H9 (cell line): ENCODE results near the gene CEP55. TPM values are rescaled to one million over a fixed set of nuclear protein-coding genes. Genes with fewer than 3 reads are reported as not detected.

Experiments used
- DNase-seq: peaks from one replicate; pipeline ENCODE4 v3.0.0-alpha.2; 2017
- H2AFZ ChIP-seq: one replicate; pipeline ENCODE4 v1.6.1; 2013; ENCODE audit warnings: mild to moderate bottlenecking, low read length, control low read depth, moderate library complexity
- H2AK5ac ChIP-seq: 2 replicates; pipeline ENCODE4 v1.6.1; 2013; ENCODE audit warnings: low read length, control low read depth, mixed read lengths; ENCODE audit not compliant: insufficient read length
- H2BK120ac ChIP-seq: one replicate; pipeline ENCODE4 v1.6.1; 2013; ENCODE audit warnings: low read depth, mild to moderate bottlenecking, low read length, control low read depth, inconsistent platforms; ENCODE audit not compliant: poor library complexity, severe bottlenecking
- H2BK12ac ChIP-seq: 2 replicates; pipeline ENCODE4 v1.6.1; 2013; ENCODE audit warnings: low read length, control low read depth, mixed read lengths, low read depth; ENCODE audit not compliant: insufficient read length
- H2BK15ac ChIP-seq: 2 replicates; pipeline ENCODE4 v1.6.1; 2013; ENCODE audit warnings: low read depth, low read length, control low read depth
- H2BK20ac ChIP-seq: one replicate; pipeline ENCODE4 v1.6.1; 2013; ENCODE audit warnings: low read depth, mild to moderate bottlenecking, low read length, control low read depth, inconsistent platforms; ENCODE audit not compliant: poor library complexity, severe bottlenecking
- H2BK5ac ChIP-seq: 2 replicates; pipeline ENCODE4 v1.6.1; 2013; ENCODE audit warnings: low read length, control low read depth, mixed read lengths; ENCODE audit not compliant: insufficient read length
- H3K14ac ChIP-seq: 2 replicates; pipeline ENCODE4 v1.6.1; 2013; ENCODE audit warnings: low read length, control low read depth; ENCODE audit not compliant: insufficient read depth
- H3K18ac ChIP-seq: 2 replicates; pipeline ENCODE4 v1.6.1; 2013; ENCODE audit warnings: low read depth, mild to moderate bottlenecking, mixed read lengths, low read length, control low read depth; ENCODE audit not compliant: insufficient read length
- H3K23ac ChIP-seq: 2 replicates; pipeline ENCODE4 v1.6.1; 2013; ENCODE audit warnings: low read length, control low read depth, mixed read lengths, low read depth; ENCODE audit not compliant: insufficient read length
- H3K23me2 ChIP-seq: 2 replicates; pipeline ENCODE4 v1.6.1; 2013; ENCODE audit warnings: low read depth, mild to moderate bottlenecking, mixed read lengths, low read length, control low read depth; ENCODE audit not compliant: insufficient read length, poor library complexity, severe bottlenecking
- H3K27ac ChIP-seq: 2 replicates; pipeline ENCODE4 v1.5.1; 2013; ENCODE audit warnings: low read length, control low read depth, mixed read lengths, low read depth; ENCODE audit not compliant: insufficient read length
- H3K27me3 ChIP-seq: 2 replicates; pipeline ENCODE4 v1.6.1; 2013; ENCODE audit warnings: low read length, control low read depth, inconsistent platforms; ENCODE audit not compliant: insufficient read depth
- H3K4ac ChIP-seq: 2 replicates; pipeline ENCODE4 v1.6.1; 2013; ENCODE audit warnings: low read depth, mild to moderate bottlenecking, control low read depth, inconsistent platforms, low read length, moderate library complexity
- H3K4me1 ChIP-seq: 2 replicates; pipeline ENCODE4 v1.6.1; 2013; ENCODE audit warnings: low read length, control low read depth, inconsistent platforms; ENCODE audit not compliant: insufficient read depth
- H3K4me2 ChIP-seq: 2 replicates; pipeline ENCODE4 v1.6.1; 2013; ENCODE audit warnings: low read length, control low read depth, mixed read lengths; ENCODE audit not compliant: insufficient read length, insufficient read depth
- H3K56ac ChIP-seq: 2 replicates; pipeline ENCODE4 v1.6.1; 2013; ENCODE audit warnings: low read depth, mild to moderate bottlenecking, mixed read lengths, low read length, control low read depth; ENCODE audit not compliant: insufficient read length
- H3K79me1 ChIP-seq: 2 replicates; pipeline ENCODE4 v1.6.1; 2013; ENCODE audit warnings: low read depth, mild to moderate bottlenecking, moderate library complexity, low read length, control low read depth, inconsistent platforms; ENCODE audit not compliant: insufficient read depth, poor library complexity, severe bottlenecking
- H3K79me2 ChIP-seq: 2 replicates; pipeline ENCODE4 v1.6.1; 2013; ENCODE audit warnings: low read length, control low read depth, inconsistent platforms; ENCODE audit not compliant: insufficient read depth
- H3K9ac ChIP-seq: 2 replicates; pipeline ENCODE4 v1.6.1; 2013; ENCODE audit warnings: low read length, control low read depth, mixed read lengths; ENCODE audit not compliant: insufficient read length; ENCODE audit errors: extremely low read depth
- H3K9me3 ChIP-seq: one replicate; pipeline ENCODE4 v1.6.1; 2013; ENCODE audit warnings: low read depth, low read length, inconsistent platforms; ENCODE audit not compliant: control insufficient read depth
- H3T11ph ChIP-seq: one replicate; pipeline ENCODE4 v1.6.1; 2013; ENCODE audit warnings: mild to moderate bottlenecking, low read length, control low read depth, inconsistent platforms
- H4K20me1 ChIP-seq: one replicate; pipeline ENCODE4 v1.6.1; 2013; ENCODE audit not compliant: control insufficient read depth, insufficient read length, insufficient read depth
- H4K5ac ChIP-seq: 2 replicates; pipeline ENCODE4 v1.6.1; 2013; ENCODE audit warnings: low read depth, mild to moderate bottlenecking, mixed read lengths, low read length, control low read depth; ENCODE audit not compliant: insufficient read length
- H4K8ac ChIP-seq: replicated peaks from 2 replicates; pipeline ENCODE4 v1.6.1; 2013; ENCODE audit warnings: low read length, control low read depth, mixed read lengths, low read depth; ENCODE audit not compliant: insufficient read length
- H4K91ac ChIP-seq: 2 replicates; pipeline ENCODE4 v1.6.1; 2013; ENCODE audit warnings: low read depth, mild to moderate bottlenecking, moderate library complexity, mixed read lengths, low read length, control low read depth; ENCODE audit not compliant: insufficient read length
- H3K27ac Mint-ChIP-seq, 3 experiments: 2 replicates in 2 of 3; 3 replicates in 1 of 3; pipeline ENCODE4 v1.8.0; 2020 to 2021; ENCODE audit warnings: mixed read lengths in 3 of 3, mild to moderate bottlenecking in 1 of 3, moderate library complexity in 1 of 3
- H3K27me3 Mint-ChIP-seq: 2 replicates; pipeline ENCODE4 v1.8.0; 2021; ENCODE audit warnings: low read depth, mild to moderate bottlenecking, moderate library complexity, mixed read lengths
- H3K36me3 Mint-ChIP-seq, 3 experiments: 2 replicates in 2 of 3; 3 replicates in 1 of 3; pipeline ENCODE4 v1.8.0; 2020 to 2021; ENCODE audit warnings: low read depth in 3 of 3, mixed read lengths in 3 of 3; ENCODE audit not compliant: insufficient read depth in 1 of 3
- H3K4me1 Mint-ChIP-seq, 2 experiments: 2 replicates each; pipeline ENCODE4 v1.8.0; 2020; ENCODE audit warnings: mixed read lengths in 2 of 2
- H3K4me3 Mint-ChIP-seq, 2 experiments: 2 replicates in 1 of 2; 3 replicates in 1 of 2; pipeline ENCODE4 v1.8.0; 2020 to 2021; ENCODE audit warnings: mild to moderate bottlenecking in 2 of 2, mixed read lengths in 2 of 2, moderate library complexity in 1 of 2
- H3K9me3 Mint-ChIP-seq, 2 experiments: 2 replicates in 1 of 2; 3 replicates in 1 of 2; pipeline ENCODE4 v1.8.0; 2020; ENCODE audit warnings: mild to moderate bottlenecking in 2 of 2, mixed read lengths in 2 of 2, moderate library complexity in 1 of 2
- WGBS: extraction: QIAGEN DNeasy Blood & Tissue Kit; methylation state at CpG from one replicate; pipeline ENCODE4 v1.1.7; 2013; ENCODE audit warnings: missing lambda C conversion rate, low lambda C conversion rate, mixed read lengths; ENCODE audit not compliant: insufficient read length; ENCODE audit errors: extremely low coverage; 5-methylcytosine and 5-hydroxymethylcytosine counted together
- total RNA-seq: library from RNA; stranded (reverse); gene quantifications from 2 replicates; pipeline ENCODE4 v1.2.1, GENCODE V29; 2021
- TF ChIP-seq, protein P1 (sequence below): fragments of 200-600 bp; sonication (generic); conservative IDR thresholded peaks from 3 replicates; pipeline ENCODE4 v1.8.0; 2021; ENCODE audit warnings: antibody characterized with exemption, mild to moderate bottlenecking

CEP55 gene
- total RNA-seq, 1 experiment from 2014 or later = 17.8 TPM

DNA sequence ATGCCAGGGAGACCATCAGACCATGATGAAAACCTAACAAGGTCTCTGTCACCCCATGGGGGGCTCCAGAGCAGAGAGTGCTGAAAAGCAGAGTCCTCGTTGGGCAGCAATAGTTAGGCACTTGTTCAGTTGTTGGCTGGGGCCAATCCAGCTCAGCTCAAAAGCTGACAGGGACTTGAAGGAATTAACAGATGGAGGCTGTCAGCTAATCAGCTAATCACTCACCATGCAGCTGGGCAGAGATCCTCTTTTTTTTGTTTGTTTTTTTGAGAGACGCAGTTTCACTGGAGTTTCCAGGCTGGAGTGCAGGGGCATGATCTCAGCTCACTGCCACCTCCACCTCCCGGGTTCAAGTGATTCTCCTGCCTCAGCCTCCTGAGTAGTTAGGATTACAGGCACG is 18.1 kb downstream of the CEP55 start:
- no peaks in the 10 kb centered on the region for H3K27me3 ChIP-seq
- no peaks in the 10 kb centered on the region for H3K79me1 ChIP-seq
- no peak overlapping the region for H3K14ac ChIP-seq
- no peak overlapping the region for H3K56ac ChIP-seq
- peaks cover 6 to 7% of the 10 kb centered on the region in 2 experiments for H3K4me1 Mint-ChIP-seq
- no peak overlapping the region for H2BK20ac ChIP-seq
- H3K36me3 Mint-ChIP-seq = peaks cover 29 to 65% (median 57%) of the 10 kb centered on the region in 3 experiments
- DNase-seq = no peak
- H3K4me2 ChIP-seq = no peak overlapping the region
- H2BK15ac ChIP-seq = no peak overlapping the region
- H3K23me2 ChIP-seq = no peaks in the 10 kb centered on the region
- no peaks in the 10 kb centered on the region for H3K79me2 ChIP-seq
- no peak overlapping the region for H3K4me3 Mint-ChIP-seq
- no peaks in the 10 kb centered on the region for H4K20me1 ChIP-seq
- no peak overlapping the region for H2AK5ac ChIP-seq
- H2BK5ac ChIP-seq = no peak overlapping the region
- H3T11ph ChIP-seq = no peak overlapping the region
- H3K9me3 ChIP-seq = peaks cover 8% of the 10 kb centered on the region
- H2AFZ ChIP-seq = no peak overlapping the region
- WGBS = no CpG with 5 or more reads among the region's 4 CpGs
- H3K18ac ChIP-seq = no peak overlapping the region
- H2BK12ac ChIP-seq = no peak overlapping the region
- no peak overlapping the region for H3K4ac ChIP-seq
- H3K27ac Mint-ChIP-seq = no peak overlapping the region; a peak in 1 of 7 replicates
- no peak overlapping the region for H4K91ac ChIP-seq
- H3K27ac ChIP-seq = no peak overlapping the region
- H3K9ac ChIP-seq = no peak overlapping the region
- H3K27me3 Mint-ChIP-seq = no peaks in the 10 kb centered on the region
- H4K5ac ChIP-seq = no peak overlapping the region
- no peak overlapping the region for H2BK120ac ChIP-seq
- no peak overlapping the region for H3K23ac ChIP-seq
- H3K4me1 ChIP-seq = no peaks in the 10 kb centered on the region
- H3K9me3 Mint-ChIP-seq = peaks cover 2 to 4% of the 10 kb centered on the region in 2 experiments; a peak in 4 of 5 replicates
- no peak overlapping the region for H4K8ac ChIP-seq
- TF ChIP-seq, protein P1, sequence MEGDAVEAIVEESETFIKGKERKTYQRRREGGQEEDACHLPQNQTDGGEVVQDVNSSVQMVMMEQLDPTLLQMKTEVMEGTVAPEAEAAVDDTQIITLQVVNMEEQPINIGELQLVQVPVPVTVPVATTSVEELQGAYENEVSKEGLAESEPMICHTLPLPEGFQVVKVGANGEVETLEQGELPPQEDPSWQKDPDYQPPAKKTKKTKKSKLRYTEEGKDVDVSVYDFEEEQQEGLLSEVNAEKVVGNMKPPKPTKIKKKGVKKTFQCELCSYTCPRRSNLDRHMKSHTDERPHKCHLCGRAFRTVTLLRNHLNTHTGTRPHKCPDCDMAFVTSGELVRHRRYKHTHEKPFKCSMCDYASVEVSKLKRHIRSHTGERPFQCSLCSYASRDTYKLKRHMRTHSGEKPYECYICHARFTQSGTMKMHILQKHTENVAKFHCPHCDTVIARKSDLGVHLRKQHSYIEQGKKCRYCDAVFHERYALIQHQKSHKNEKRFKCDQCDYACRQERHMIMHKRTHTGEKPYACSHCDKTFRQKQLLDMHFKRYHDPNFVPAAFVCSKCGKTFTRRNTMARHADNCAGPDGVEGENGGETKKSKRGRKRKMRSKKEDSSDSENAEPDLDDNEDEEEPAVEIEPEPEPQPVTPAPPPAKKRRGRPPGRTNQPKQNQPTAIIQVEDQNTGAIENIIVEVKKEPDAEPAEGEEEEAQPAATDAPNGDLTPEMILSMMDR = no peak
